GM12878 (cell line): ENCODE data around the gene HSPE1. TPM values are rescaled to one million over a fixed set of nuclear protein-coding genes. Genes with fewer than 3 reads are reported as not detected.

Experiments
- ATAC-seq: fragments of 200-7000 bp; cut with Tn5 transposase; 3 replicates; pipeline ENCODE4 v1.9.1; 2020; ENCODE audit warnings: mild to moderate bottlenecking, moderate library complexity
- BruUV-seq: library from RNA; stranded (reverse); fragments of 400-500 nt; replicated peaks from 2 replicates; lab custom pipeline; 2021; lab: Mats Ljungman, UMichigan
- CTCF ChIA-PET: fragments of 300-600 bp; sonication (Branson Sonifier 250); formaldehyde crosslinking; extraction: SDS; loops from one replicate; lab custom pipeline; 2021; ENCODE audit warnings: inconsistent platforms; lab: Yijun Ruan, JAX
- POLR2A ChIA-PET: fragments of 350-600 bp; formaldehyde crosslinking; extraction: SDS; loops from one replicate; lab custom pipeline; 2021; ENCODE audit warnings: inconsistent platforms; lab: Charles Lee
- RAD21 ChIA-PET: fragments of 300-600 bp; sonication (Branson Sonifier 250); formaldehyde crosslinking; loops from one replicate; lab custom pipeline; 2023; ENCODE audit warnings: antibody characterized with exemption; ENCODE audit not compliant: unreplicated experiment; lab: Charles Lee
- SMC1A ChIA-PET: fragments of 300-600 bp; sonication (Branson Sonifier 250); formaldehyde crosslinking; loops from one replicate; lab custom pipeline; 2023; ENCODE audit not compliant: unreplicated experiment, uncharacterized antibody; lab: Charles Lee
- DNase-seq: peaks from one replicate; pipeline ENCODE4 v3.0.0-alpha.2; 2011; ENCODE audit warnings: low read depth, low spot score
- FAIRE-seq: peaks from 3 replicates; lab custom pipeline; 2011; peaks lifted over from hg19 to GRCh38; lab: Jason Lieb, UNC
- H2AFZ ChIP-seq: 2 replicates; pipeline ENCODE4 v1.6.0; 2011; ENCODE audit warnings: low read depth, low read length, control low read depth; ENCODE audit not compliant: control insufficient read depth
- H3K27ac ChIP-seq: 2 replicates; pipeline ENCODE4 v1.5.1; 2011; ENCODE audit warnings: control low read depth; ENCODE audit not compliant: control insufficient read depth, insufficient read depth
- H3K27me3 ChIP-seq, 2 experiments: replicated peaks in 1 of 2; 2 replicates each; pipeline versions ENCODE4 v1.6.0 to v1.6.1; 2011; ENCODE audit warnings: low read length in 1 of 2; ENCODE audit not compliant: control insufficient read depth in 2 of 2, insufficient read depth in 2 of 2
- H3K36me3 ChIP-seq, 2 experiments: 2 replicates each; pipeline ENCODE4 v1.5.1; 2011; ENCODE audit warnings: low read length in 1 of 2; ENCODE audit not compliant: control insufficient read depth in 2 of 2, insufficient read depth in 2 of 2
- H3K4me1 ChIP-seq: 2 replicates; pipeline ENCODE4 v1.6.1; 2011; ENCODE audit warnings: mild to moderate bottlenecking, low read length, moderate library complexity, mixed read lengths; ENCODE audit not compliant: control insufficient read depth, insufficient read depth
- H3K4me2 ChIP-seq: 2 replicates; pipeline ENCODE4 v1.6.0; 2011; ENCODE audit warnings: control low read depth; ENCODE audit not compliant: control insufficient read depth, insufficient read depth
- H3K4me3 ChIP-seq: fragments of 200-600 bp; sonication (generic); 2 replicates; pipeline ENCODE4 v1.5.1; 2016
- H3K79me2 ChIP-seq: 2 replicates; pipeline ENCODE4 v1.6.0; 2011; ENCODE audit warnings: low read length; ENCODE audit not compliant: control insufficient read depth, insufficient read depth
- H3K9ac ChIP-seq: 2 replicates; pipeline ENCODE4 v1.8.0; 2011; ENCODE audit warnings: low read length, control low read depth, mixed read lengths; ENCODE audit not compliant: control insufficient read depth, insufficient read depth
- H3K9me3 ChIP-seq: replicated peaks from 3 replicates; pipeline ENCODE4 v1.5.1; 2011; ENCODE audit warnings: mild to moderate bottlenecking, low read length; ENCODE audit not compliant: control insufficient read depth, insufficient read depth
- H4K20me1 ChIP-seq: 2 replicates; pipeline ENCODE4 v1.6.0; 2011; ENCODE audit not compliant: control insufficient read depth, insufficient read depth
- EED ChIP-seq: sonication (generic); IDR thresholded peaks from 2 replicates; pipeline ENCODE4 v1.6.1; 2016; ENCODE audit warnings: antibody characterized with exemption, low read depth
- FOS ChIP-seq: IDR thresholded peaks from 3 replicates; pipeline ENCODE4 v1.6.1; 2011; ENCODE audit warnings: borderline replicate concordance; ENCODE audit not compliant: insufficient read length; ENCODE audit errors: extremely low read depth
- KLF5 ChIP-seq: fragments of 450-650 bp; IDR thresholded peaks from 2 replicates; pipeline ENCODE4 v1.6.1; 2014; ENCODE audit warnings: mild to moderate bottlenecking; ENCODE audit not compliant: partially characterized antibody
- NFXL1 ChIP-seq: fragments of 450-650 bp; IDR thresholded peaks from 2 replicates; pipeline ENCODE4 v1.6.1; 2017; ENCODE audit warnings: antibody characterized with exemption, mild to moderate bottlenecking, borderline replicate concordance
- RAD21 ChIP-seq: IDR thresholded peaks from 2 replicates; pipeline ENCODE4 v1.6.1; 2011; ENCODE audit warnings: mild to moderate bottlenecking, low read depth, low read length, moderate library complexity; ENCODE audit not compliant: insufficient read depth
- WRNIP1 ChIP-seq: IDR thresholded peaks from 2 replicates; pipeline ENCODE4 v1.6.1; 2011; ENCODE audit warnings: low read depth, low read length, improper control_type of control experiment, borderline replicate concordance
- ZNF274 ChIP-seq: IDR thresholded peaks from one replicate; pipeline ENCODE4 v1.8.0; 2011; ENCODE audit not compliant: insufficient read length, insufficient read depth
- ZSCAN29 ChIP-seq: fragments of 450-650 bp; IDR thresholded peaks from 2 replicates; pipeline ENCODE4 v1.6.1; 2017; ENCODE audit warnings: mild to moderate bottlenecking, moderate library complexity
- WGBS: methylation state at CpG from one replicate; pipeline ENCODE4 v1.1.6; 2016; ENCODE audit warnings: low lambda C conversion rate; ENCODE audit not compliant: insufficient replicate concordance, insufficient coverage; ENCODE audit errors: missing lambda C conversion rate; 5-methylcytosine and 5-hydroxymethylcytosine counted together
- in situ Hi-C: fragments of 300-500 bp; cut with MboI; formaldehyde crosslinking; loops from 9 replicates; pipeline ENCODE4 v1.14.3; 2018; ENCODE audit warnings: mixed read lengths
- intact Hi-C: fragments of 100-400 bp; cut with micrococcal nuclease; formaldehyde crosslinking; loops from one replicate; pipeline ENCODE4 v1.14.2; 2022; ENCODE audit not compliant: unreplicated experiment
- polyA plus RNA-seq, 11 experiments: library from polyadenylated mRNA; depleted of rRNA in 4 of 11; unstranded in 6 of 11; stranded (reverse) in 5 of 11; fragments of >200 nt; fragmentation: Nextera tagmentation in 4 of 11; fragmentation: Illumina TruSeq in 1 of 11; extraction: Ambion mirVana in 4 of 11; extraction: Trizol in 1 of 11; gene quantifications; 1 replicate in 1 of 11; 2 replicates in 10 of 11; pipeline versions ENCODE4 v1.2.1 to v1.2.3, GENCODE V29; 2011 to 2016; ENCODE audit warnings: inconsistent platforms in 2 of 11, missing spikeins in 2 of 11, low read depth in 1 of 11
- total RNA-seq, 4 experiments: library from RNA; depleted of rRNA in 3 of 4; stranded (reverse); fragments of >200 nt in 3 of 4; fragmentation: Illumina TruSeq in 1 of 4; extraction: Trizol in 1 of 4; gene quantifications; 2 replicates each; pipeline versions ENCODE4 v1.2.1 to v1.2.3, GENCODE V29; 2013 to 2021
- TF ChIP-seq, protein P1 (sequence below): fragments of 450-650 bp; IDR thresholded peaks from 2 replicates; pipeline ENCODE4 v1.6.1; 2014; ENCODE audit warnings: mild to moderate bottlenecking
- TF ChIP-seq, protein P2 (sequence below): fragments of 450-650 bp; IDR thresholded peaks from 2 replicates; pipeline ENCODE4 v1.6.1; 2016; ENCODE audit warnings: mild to moderate bottlenecking, moderate library complexity, borderline replicate concordance

Gene HSPE1
- total and polyA plus RNA-seq, 10 of the 15 experiments (the other 5 are each of a cell fraction or from before 2014, with no cell fraction given): 180 to 1,096 (median 505) TPM

DNA sequence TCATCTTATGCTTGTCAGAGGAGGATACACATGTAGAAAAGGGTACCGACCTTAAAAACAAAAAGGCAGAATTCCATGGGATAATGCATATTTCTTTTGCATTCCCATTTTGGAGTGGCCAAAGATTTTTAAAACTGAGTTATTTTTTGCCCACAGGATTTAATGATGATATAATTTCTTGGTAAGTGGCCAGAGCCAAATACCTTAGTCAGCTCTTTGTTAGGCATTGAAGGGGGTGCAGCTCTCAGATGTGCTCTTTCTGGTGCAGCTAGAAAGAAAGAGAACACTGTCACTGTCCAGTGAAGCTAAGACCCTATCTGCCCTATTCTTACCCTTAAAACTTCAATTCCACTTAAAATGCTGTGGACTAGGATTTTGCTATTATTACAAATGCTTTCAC, 36.0 kb upstream of the HSPE1 start:
- RAD21 ChIA-PET: no interaction called here
- TF ChIP-seq ZNF274 (no peak), ZSCAN29 (no peak), NFXL1 (no peak), WRNIP1 (no peak)
- TF ChIP-seq, protein P1, sequence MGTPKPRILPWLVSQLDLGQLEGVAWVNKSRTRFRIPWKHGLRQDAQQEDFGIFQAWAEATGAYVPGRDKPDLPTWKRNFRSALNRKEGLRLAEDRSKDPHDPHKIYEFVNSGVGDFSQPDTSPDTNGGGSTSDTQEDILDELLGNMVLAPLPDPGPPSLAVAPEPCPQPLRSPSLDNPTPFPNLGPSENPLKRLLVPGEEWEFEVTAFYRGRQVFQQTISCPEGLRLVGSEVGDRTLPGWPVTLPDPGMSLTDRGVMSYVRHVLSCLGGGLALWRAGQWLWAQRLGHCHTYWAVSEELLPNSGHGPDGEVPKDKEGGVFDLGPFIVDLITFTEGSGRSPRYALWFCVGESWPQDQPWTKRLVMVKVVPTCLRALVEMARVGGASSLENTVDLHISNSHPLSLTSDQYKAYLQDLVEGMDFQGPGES: no peak
- 95% methylated on average over 1 of the region's 1 CpG for WGBS

GRCh38 chr2:197472166-197472565, 28.0 kb upstream of the HSPE1 start:
- Histone ChIP-seq H3K27me3 (no peaks in the 10 kb centered on the region), H3K9me3 (no peaks in the 10 kb centered on the region), H3K9ac (no peak overlapping the region), H3K36me3 (peaks cover 3 to 22% of the 10 kb centered on the region in 2 experiments), H3K27ac (no peak overlapping the region), H2AFZ (no peak overlapping the region), H4K20me1 (no peaks in the 10 kb centered on the region), H3K4me3 (no peak overlapping the region), H3K4me1 (no peaks in the 10 kb centered on the region), H3K4me2 (no peak overlapping the region), H3K79me2 (no peaks in the 10 kb centered on the region)
- SMC1A ChIA-PET: interaction anchor here (0.6 kb wide), 1 partner anchor 47 kb away, joined by 3 read pairs; no protein-coding TSS in a partner anchor
- POLR2A ChIA-PET: no interaction called here
- CTCF ChIA-PET: no interaction called here
- no TSS peak for BruUV-seq
- DNase-seq: no peak
- ATAC-seq: no peak
- no peak for TF ChIP-seq KLF5
- TF ChIP-seq, protein P2, sequence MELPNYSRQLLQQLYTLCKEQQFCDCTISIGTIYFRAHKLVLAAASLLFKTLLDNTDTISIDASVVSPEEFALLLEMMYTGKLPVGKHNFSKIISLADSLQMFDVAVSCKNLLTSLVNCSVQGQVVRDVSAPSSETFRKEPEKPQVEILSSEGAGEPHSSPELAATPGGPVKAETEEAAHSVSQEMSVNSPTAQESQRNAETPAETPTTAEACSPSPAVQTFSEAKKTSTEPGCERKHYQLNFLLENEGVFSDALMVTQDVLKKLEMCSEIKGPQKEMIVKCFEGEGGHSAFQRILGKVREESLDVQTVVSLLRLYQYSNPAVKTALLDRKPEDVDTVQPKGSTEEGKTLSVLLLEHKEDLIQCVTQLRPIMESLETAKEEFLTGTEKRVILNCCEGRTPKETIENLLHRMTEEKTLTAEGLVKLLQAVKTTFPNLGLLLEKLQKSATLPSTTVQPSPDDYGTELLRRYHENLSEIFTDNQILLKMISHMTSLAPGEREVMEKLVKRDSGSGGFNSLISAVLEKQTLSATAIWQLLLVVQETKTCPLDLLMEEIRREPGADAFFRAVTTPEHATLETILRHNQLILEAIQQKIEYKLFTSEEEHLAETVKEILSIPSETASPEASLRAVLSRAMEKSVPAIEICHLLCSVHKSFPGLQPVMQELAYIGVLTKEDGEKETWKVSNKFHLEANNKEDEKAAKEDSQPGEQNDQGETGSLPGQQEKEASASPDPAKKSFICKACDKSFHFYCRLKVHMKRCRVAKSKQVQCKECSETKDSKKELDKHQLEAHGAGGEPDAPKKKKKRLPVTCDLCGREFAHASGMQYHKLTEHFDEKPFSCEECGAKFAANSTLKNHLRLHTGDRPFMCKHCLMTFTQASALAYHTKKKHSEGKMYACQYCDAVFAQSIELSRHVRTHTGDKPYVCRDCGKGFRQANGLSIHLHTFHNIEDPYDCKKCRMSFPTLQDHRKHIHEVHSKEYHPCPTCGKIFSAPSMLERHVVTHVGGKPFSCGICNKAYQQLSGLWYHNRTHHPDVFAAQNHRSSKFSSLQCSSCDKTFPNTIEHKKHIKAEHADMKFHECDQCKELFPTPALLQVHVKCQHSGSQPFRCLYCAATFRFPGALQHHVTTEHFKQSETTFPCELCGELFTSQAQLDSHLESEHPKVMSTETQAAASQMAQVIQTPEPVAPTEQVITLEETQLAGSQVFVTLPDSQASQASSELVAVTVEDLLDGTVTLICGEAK: peak; percentile 38
- no peak for TF ChIP-seq RAD21
- TF ChIP-seq FOS: no peak
- no peak for TF ChIP-seq EED
- intact Hi-C loops: no loop called here
- 98% methylated on average over 5 of the region's 5 CpGs for WGBS
- in situ Hi-C loops: no loop called here
- RAD21 ChIA-PET: no interaction called here
- no peak for FAIRE-seq

More for the DNA sequence above, 36.0 kb upstream of the HSPE1 start:
- Histone ChIP-seq H3K27me3 (no peaks in the 10 kb centered on the region), H2AFZ (no peak overlapping the region), H3K9me3 (no peaks in the 10 kb centered on the region), H3K36me3 (peaks cover 5 to 20% of the 10 kb centered on the region in 2 experiments; a peak in 3 of 4 replicates), H3K4me1 (no peaks in the 10 kb centered on the region), H3K27ac (no peak overlapping the region), H3K79me2 (peaks cover 4% of the 10 kb centered on the region), H3K9ac (no peak overlapping the region), H4K20me1 (0 out of 2 replicates have a peak, but pooled peaks cover under 1% of the 10 kb centered on the region), H3K4me2 (no peak overlapping the region), H3K4me3 (no peak overlapping the region)
- DNase-seq: no peak
- ChIA-PET SMC1A (interaction anchor here (0.6 to 1.2 kb wide), 3 partner anchors 9 to 61 kb away, joined by 3 read pairs; partner anchors contain the start of gene COQ10B), CTCF (no interaction called here), POLR2A (interaction anchor here (0.6 to 1.4 kb wide), 4 partner anchors 11 to 76 kb away, joined by 3 to 6 read pairs (median 4); partner anchors contain the start of genes COQ10B and HSPD1)
- FAIRE-seq: no peak
- no peak for ATAC-seq
- in situ Hi-C loops: no loop called here
- no TSS peak for BruUV-seq
- intact Hi-C loops: no loop called here
